ENCODE measurements around the gene GREB1L.
"Not testable (repeated sequence)": the region's sequence is repeated elsewhere in the genome, so short reads cannot be mapped to it uniquely, and the experiment has no call there.

GREB1L gene

DNA sequence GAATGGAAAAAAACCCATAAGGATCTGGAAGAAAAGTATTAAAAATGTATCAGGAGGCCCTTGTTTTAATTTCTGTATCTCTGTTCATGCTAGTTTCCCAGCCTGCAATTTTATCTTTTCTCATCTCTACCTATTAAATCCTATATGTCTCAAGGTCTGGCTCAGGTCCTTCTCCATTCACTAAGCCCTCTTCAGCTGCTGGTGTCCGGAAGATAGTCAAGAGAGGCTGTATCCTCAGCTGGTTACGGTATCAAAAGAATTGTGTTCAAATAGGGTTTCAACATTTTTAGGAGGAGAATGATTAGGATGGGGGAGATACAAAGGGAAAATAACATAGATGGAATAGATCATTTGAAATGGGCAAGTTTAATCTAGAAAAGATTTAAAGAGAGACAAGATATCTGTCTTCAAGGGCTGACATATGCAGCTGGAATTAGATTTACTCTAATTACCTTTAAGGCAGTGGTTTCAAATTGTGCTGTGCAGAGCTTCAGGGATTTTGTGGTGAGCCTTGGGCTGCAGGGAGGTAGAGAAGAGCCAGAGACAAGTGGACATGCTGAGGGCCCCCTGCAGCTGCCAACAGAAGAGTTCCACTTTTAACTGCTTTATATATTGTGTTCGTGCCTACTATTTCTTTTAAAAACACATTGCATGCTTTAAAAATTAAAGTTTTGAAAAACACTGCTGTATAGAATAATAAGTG, 24.1 kb downstream of the GREB1L start:
- no peak for DNase-seq

DNA sequence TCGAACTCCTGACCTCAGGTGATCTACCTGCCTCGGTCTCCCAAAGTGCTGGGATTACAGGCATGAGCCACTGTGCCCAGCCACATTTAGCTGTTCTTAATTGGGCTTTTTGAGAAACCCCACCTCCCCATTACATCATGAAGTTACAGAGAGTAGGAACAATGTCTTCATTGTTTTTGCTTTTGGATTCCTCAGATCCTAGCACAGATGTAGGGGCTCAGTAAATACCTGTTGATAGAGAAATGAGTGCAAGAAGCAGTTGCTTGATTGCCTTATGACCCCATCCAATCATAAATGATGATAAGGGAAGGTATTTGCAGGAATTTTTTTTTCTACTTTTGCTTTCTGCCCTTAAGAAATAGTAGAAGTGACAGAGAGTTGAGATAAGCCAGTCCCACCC, 25.4 kb downstream of the GREB1L start:
- no peak for DNase-seq

DNA sequence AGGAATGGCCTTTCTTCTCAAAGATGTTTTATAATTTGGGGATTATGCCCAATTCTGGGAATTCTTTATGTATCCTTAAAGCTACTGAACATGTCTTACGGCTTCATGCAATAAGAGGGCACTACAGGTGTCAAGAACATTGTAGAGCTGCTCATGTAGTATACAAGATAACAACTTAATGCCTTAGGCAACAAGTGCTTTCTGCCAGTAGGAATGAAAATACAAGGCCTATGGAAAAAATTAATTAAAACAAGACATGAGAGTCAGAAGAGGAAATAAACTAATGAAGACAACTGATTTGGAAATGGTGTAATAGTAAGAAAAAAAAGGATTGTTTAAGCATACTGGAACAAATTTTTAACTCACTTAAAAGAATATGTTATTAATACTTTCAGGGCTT, 27.3 kb downstream of the GREB1L start:
- no peak for DNase-seq

DNA sequence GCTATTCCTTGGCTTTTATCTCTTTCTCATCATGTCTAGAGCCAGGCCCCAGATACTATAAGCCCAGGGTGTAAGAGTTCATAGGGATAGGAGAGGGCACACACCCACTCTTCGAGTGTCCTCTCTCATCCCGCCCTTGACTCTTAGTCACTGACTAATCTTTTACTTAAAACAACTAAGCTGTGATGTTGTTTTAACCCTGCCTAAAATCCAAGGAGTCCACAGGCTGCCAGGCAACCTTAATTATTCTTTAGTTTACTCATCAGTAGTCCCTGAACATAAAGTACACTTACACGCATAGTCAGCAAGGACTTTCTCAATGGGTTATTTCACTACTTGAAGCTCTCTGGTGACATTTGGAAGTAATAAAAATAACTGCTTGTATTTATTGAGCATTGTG, 28.4 kb downstream of the GREB1L start:
- DNase-seq = no peak

DNA sequence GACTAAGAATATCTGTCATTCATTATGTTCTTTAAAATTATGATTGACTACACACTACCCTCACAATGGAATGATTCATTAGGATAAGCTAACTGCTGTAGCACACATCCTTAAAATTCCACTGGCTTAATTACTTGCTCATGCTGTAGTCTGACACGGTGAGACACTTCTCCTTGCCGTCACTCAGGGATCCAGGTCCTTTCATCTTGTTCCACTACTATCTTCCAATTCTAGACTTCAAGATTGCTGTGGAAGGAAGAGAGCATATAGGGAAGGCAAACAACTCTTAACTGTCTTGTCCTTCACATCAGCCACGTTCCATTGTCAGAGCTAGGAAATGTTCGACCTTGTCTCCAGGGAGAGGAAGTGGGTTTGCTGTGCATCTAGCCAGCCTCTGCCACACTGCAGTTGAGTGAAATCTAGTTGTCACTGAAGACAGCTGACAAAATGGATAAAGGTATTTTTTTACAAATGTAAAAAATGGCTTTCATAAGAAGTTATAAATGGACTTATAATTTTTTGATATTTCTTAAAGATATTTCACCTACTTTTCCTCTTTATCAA, 30.1 kb downstream of the GREB1L start:
- no peak for DNase-seq

DNA sequence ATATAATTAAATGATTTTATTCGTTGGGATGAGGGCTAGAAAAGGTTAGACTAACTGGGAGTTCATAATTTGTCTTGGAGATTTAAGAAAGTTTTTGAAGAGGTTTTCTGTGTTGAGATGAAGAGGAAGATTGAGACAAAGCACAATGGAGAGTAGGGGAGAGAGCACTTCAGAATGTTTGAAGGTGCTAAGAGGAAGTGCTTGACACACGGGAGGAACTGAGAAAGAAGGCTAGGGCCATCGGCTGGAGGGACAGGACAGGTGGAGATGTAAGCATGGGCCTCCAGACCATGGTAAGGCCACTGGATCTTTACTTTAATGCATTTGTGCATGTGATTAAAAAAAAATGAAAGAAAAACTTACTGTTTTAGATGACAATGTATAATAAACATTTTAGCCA, 31.5 kb downstream of the GREB1L start:
- no peak for DNase-seq

DNA sequence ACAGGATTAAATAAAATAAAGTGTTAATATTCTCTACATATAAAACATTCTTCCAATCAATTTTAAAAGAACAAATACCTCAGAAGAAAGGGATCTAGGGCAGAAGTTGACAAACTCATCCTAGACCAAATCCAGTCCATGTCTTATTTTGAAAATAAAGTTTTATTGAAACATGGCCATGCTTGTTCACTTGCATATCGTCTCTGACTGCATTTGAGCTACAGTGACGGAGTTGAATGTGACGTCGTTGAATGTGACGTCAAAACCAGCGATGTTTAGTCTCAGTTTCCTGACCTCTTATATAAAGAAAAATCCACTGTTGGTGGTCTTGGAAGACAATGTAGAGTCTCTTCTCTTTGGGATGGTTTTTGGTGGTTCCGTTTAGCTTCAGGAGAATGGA, 33.6 kb downstream of the GREB1L start:
- no peak for DNase-seq

DNA sequence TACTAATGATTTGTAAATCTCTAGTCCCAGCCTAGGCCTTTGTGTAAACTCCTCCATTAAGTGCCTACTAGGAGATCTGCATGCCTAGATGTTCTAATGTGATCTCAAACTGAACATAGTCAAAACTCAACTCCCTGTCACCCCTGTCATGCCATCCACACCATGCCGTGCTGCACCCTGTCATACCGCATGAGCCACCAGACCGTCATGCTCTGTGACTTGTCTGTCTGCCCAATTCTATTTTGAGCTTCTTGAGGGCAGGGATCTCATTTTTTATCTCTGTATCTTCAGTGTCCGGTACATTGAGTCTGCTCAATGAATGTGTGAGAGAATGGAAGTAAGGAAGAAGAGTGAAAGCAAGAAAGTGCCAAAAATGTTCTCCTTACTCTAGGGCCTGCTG, 35.5 kb downstream of the GREB1L start:
- no peak for DNase-seq

DNA sequence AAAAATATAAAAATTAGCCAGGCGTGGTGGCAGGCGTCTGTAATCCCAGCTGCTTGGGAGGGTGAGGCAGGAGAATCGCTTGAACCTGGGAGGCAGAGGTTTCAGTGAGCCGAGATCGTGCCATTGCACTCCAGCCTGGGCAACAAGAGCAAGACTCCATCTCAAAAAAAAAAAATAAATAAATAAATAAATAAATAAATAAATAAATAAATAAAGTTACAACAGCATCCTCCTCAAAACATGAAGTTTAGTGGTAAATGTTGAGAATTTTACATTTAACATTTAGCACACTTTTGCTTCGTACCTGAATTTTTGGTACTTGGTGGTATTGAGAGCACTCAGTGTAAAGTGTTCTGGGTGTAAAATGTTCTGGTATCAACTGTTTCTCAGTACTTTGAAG, 36.2 kb downstream of the GREB1L start:
- not testable (repeated sequence) for DNase-seq

DNA sequence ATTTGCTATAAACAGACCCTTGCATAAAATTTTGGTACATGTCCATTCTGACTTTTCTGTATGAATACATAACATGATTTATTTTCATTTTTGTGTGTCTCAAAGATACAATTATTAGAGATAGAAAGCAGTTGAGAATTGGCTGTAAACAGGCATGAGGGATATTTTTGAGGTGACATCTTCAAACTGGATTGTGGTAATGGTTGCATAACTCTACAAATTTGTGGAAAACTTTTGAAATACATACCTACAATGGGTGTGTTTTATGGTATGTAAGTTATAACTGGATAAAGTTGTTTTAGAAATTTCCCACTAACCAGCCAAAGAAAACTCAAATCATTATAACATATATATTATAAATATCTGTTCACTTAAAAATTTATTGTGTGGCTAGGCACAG, 39.6 kb downstream of the GREB1L start:
- DNase-seq = no peak

DNA sequence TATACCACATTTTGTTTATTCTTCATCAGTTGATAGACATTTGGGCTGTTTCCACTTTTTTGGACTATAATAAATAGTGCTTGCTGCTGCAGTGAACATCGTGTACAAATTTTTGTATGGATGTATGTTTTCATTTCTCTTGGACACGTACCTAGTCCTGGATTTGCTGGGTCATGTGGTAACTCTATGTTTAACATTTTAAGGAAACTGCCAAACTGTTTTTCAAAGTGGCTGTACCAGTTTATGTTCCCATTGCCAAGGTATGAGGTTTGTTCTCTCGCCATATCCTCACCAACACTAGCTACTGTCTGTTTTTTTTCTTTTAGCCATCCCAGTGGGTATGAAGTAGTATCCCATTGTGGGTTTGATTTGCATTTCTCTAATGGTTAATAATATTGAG, 42.5 kb downstream of the GREB1L start:
- no peak for DNase-seq

DNA sequence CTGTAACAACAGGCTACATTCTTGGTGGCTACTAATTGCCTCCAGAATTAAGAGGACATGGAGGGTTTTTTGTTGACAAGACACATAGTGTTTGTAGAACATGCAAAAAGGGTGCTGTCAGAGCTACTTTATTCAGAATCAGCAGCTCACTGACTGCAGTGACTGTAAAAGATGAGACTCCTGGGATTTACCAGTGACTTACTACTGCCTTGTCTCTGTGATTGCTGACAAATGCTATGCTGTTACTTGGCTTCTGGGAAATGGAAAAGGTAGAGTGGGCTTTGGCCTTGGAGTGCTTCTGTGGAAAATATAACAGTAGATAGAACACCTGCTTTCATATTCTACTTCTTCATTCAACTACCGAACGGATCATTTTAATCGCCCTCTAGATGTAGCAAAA, 47.8 kb downstream of the GREB1L start:
- DNase-seq = no peak

DNA sequence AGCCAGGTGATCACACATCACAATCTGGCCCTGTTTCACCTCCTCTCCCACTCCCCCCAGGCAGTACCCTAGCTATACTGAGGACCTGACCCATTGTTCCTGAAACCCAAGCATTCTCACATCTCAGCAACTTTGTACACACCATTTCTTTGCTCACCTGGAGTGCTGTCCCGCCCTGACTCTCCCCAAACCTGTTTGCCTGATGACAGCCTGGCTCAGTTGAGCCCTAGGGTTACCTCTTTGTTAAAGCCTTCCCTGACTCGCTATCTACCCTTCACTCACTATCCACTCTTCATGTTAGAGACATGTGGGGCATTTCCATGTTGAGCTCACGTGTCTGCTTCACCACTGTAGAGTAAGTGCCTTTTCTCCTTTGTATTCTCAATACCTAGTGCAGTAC, 49.1 kb downstream of the GREB1L start:
- DNase-seq = no peak

DNA sequence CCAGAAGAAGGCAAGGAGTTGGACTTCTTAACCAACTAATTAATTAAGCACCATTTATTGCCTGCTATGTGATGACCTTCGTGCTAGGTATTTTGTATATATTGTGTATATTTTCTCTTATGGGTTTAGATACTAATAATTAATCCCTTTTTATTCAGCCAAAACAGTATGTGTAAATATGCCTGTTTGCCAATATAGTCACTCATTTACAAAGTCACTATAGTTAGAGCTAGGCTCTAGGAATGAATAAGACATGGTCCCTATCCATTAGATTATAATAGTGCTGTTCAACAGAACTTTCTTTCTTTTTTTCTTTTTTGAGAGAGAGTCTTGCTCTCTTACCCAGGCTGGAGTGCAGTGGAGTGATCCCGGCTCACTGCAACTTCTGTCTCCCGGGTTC, 51.4 kb downstream of the GREB1L start:
- no peak for DNase-seq

DNA sequence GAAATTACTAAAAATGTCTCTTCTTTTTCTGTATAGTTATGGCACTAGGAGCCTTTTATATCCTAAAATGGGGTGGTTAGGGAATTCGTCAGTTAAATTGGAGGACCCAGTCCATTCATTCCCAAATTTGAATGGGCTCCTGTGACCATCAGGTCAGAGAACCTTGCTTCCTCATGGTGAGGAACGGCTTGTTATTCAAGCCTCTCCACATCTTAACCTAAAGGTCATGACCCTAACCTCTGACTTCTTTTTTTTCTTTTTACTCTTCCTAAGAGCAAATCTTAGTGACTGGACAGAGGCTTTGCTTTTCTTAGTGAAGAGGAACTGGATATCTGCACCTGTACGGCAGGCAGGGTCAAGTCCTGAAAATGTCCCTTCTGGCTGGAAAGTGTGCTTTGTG, 53.1 kb downstream of the GREB1L start:
- DNase-seq = no peak

DNA sequence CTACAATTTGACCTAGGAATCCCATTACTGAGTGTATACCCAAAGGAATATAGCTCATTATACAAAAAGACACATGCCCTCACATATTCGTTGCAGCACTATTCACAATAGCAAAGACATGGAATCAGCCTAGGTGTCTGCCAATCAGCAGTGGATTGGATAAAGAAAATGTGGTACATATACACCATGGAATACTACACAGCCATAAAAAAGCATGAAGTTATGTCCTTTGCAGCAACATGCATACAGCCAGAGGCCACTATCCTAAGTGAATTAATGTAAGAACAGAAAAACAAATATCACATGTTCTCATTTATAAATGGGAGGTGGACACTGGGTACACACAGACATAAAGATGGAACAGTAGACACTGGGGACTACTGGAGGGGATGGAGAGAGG, 54.0 kb downstream of the GREB1L start:
- DNase-seq = no peak

DNA sequence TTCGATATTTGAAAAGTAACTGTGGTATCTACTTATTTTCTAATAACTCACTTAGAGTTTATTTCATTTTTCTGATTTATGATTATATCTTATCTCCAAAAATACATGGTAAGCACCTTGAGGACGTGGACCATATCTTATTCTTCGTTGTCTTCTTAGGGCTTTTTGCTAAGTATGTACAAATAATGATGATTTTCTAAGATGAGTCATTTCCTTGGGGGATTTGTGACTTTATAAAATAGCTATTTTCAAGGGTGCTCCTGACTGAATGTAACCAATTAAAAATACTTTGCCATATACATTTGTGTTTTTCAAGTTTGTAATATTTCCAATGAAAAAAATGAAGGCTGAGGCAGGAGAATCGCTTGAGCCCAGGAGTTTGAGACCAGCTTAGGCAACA, 56.3 kb downstream of the GREB1L start:
- DNase-seq = no peak

DNA sequence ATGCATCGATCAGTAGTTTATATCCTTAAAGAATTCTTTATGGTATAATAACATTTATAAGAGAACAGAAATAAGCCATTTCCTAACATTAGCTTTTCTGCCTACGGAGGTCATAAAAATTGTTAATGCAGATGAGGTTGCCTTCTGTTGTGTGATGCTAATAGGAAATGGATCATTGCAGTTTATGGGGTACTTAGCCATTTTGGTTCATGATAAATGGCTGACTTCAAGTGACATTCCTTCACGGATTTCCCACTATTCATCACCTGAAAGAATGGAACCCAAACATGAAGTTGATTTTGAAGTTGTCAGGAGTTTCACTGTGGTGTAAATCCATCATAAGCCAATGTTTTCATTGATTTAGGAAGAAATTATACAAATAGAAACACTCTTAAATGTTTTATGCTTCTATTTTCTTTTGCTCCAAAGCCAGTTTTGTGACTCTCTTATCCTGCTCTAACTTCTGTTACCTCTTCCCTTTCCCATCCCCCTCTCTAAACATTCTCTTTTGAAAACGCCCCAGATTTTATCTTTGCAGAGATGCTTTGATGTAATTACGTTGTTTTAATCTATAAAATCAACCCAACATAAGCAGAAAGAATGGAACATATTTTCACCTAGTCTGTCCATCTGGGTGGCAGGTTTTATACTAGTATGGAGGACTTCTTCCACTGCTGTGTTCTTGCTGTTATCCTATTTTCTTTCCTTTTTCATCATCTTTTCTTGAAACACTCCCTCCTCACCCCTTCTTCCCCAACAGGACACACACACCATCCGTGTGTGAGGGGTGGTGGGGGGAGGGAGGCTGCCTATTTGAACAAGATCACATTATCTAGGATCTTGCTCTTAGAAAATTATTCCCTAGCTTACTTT, 58.2 kb downstream of the GREB1L start:
- DNase-seq = no peak

DNA sequence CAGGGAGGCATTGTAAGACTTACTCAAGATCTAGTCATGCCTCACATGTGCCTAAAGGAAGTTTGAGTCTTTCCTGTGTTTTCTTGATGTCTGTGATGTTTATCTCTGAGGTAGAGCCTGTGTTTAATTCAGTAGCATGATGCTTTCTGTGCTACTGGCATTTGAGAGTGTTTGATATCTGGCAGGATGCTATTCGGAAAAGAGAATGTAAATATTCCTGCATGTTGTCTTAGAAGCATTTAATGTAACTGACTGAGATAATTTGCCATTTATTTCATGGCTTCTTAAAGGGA, 58.8 kb downstream of the GREB1L start:
- no peak for DNase-seq

DNA sequence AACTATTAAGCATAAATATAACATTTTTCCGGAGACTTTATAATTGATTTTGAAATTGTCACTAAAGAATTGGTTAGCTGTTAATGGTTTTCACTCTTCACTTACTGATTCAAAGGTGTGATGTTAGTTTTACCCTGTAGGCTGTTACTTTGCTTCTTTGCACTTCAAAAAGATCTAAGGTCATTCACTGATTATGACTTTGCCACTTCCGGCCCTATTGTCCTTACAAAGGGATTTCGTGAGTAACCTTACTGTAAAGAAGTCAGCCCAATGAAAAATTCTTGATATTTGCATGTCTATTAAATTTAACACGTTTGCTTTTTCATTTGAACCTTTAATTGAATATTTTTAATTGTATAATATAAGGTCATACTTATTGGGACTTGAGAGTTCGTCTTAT, 61.4 kb downstream of the GREB1L start:
- no peak for DNase-seq

DNA sequence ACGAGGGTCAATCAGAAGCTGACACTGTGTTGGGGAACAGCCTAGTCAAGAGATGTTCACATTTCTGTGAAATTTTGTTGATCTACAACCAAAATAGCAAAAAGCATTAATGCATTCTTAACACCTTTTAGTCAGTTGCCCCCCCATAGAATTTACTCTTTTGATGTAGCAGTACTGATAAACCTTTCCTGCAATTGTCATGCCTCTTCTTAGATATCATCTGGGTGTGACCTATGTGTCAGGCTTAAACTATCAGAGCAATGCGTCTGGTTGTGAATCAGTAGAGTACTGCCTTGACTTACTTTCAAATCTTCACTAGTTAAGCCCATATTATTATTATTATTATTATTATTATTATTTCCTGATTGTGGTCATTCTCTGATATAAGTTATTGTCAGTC, 61.9 kb downstream of the GREB1L start:
- no peak for DNase-seq

DNA sequence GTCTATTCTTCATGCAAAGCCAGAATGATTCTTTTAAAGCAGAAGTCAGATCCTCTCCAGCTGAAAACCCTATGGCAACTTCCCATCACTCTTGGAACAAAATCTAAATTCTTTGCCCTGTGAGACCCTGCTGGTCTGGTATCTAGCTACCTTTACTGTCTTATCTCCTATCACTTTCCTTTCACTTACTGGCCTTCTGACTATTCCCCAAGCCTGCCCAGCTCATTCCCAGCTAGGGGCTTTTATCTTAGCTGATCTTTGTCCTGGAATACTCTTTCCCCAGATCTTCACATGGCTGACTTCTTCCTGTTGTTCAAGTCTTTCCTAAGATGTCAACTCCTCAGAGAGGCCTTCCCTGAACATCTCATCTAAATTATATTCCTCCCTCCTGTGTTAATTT, 63.6 kb downstream of the GREB1L start:
- DNase-seq = no peak

DNA sequence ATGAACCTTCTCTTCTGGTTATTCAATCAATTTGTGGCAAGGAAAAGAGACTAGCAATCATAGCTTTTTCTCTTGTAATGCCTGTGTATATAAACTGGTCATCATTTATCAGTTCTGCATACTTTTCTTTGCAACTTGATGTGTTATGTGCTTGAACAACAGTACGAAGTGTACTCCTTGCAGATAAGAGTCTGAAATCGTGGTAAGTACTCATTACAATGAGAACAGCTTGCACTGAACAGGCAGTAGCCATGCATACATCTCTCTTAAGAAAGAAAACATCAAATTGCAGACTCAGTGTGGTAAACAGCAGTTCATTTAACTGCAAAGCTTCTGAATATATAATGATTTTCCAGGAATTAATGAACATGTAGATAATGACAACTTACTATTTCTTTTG, 64.3 kb downstream of the GREB1L start:
- no peak for DNase-seq

DNA sequence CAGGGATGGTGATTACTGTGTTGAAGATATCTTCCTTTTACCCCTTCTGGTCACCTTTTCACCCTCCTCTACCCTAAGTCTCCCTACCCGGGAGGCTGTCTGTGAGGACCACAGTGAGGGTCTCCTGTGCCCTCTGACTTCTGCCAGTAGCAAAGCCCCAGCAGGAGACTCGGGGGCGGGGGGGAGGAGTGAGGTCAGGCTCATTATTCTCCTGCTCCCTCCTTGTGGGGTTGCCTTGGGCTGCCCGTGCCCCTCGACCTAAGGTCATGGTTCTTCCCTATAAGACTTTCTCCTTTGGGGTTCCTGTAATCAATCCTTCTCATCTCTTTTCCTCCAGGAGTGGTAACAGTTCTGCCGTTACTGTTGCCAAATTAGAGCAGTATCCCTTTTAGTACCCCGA, 65.5 kb downstream of the GREB1L start:
- no peak for DNase-seq

DNA sequence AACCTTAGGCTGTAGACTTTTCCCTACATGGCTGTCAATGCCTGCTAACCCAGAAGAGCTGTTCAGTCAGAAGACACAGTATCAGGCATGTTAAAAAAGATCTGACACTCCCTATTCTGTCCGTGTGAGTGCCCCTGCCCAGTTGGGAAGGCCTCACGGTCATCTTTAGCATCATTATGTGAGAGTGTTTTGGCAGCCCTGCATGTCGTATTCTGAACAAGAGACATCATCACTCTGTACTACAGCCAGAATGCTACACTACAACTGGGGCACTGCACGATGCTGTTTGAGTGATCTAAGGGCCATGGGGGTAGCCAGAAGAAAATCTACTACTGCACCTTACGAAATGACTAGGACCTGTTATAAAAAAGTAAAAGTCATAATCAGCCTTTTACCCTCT, 67.2 kb downstream of the GREB1L start:
- DNase-seq = no peak

All from CD4-positive, alpha-beta T cell treated with Interleukin-4 for 4 hours (primary cell).